Smooth muscle cell (in vitro differentiated cells): ENCODE data around the gene GOLGA2. TPM values are rescaled to one million over a fixed set of nuclear protein-coding genes. Genes with fewer than 3 reads are reported as not detected.

ENCODE experiments used
- DNase-seq: peaks from one replicate; lab custom pipeline; 2025; ENCODE audit not compliant: unreplicated experiment; lab: John Stamatoyannopoulos, UW
- H2AFZ ChIP-seq: fragments of 200-600 bp; sonication (generic); 2 replicates; pipeline ENCODE4 v1.6.0; 2016; ENCODE audit warnings: antibody characterized with exemption, low read depth, mild to moderate bottlenecking
- H3F3A ChIP-seq: fragments of 200-600 bp; sonication (generic); 2 replicates; pipeline ENCODE4 v1.6.0; 2017; ENCODE audit warnings: antibody characterized with exemption, low read depth
- H3K27ac ChIP-seq: fragments of 200-600 bp; sonication (generic); 2 replicates; pipeline ENCODE4 v1.5.1; 2016; ENCODE audit warnings: low read depth, mild to moderate bottlenecking
- H3K27me3 ChIP-seq: fragments of 200-600 bp; sonication (generic); 2 replicates; pipeline ENCODE4 v1.6.1; 2016; ENCODE audit warnings: low read depth, mild to moderate bottlenecking
- H3K36me3 ChIP-seq: fragments of 200-600 bp; sonication (generic); 2 replicates; pipeline ENCODE4 v1.5.1; 2016; ENCODE audit warnings: low read depth
- H3K4me1 ChIP-seq: fragments of 200-600 bp; sonication (generic); 2 replicates; pipeline ENCODE4 v1.5.1; 2016; ENCODE audit warnings: low read depth
- H3K4me2 ChIP-seq: fragments of 200-600 bp; sonication (generic); 2 replicates; pipeline ENCODE4 v1.6.0; 2016; ENCODE audit warnings: mild to moderate bottlenecking
- H3K4me3 ChIP-seq: fragments of 200-600 bp; sonication (generic); 2 replicates; pipeline ENCODE4 v1.5.1; 2016; ENCODE audit warnings: mild to moderate bottlenecking
- H3K79me2 ChIP-seq: fragments of 200-600 bp; sonication (generic); 2 replicates; pipeline ENCODE4 v1.6.0; 2016; ENCODE audit warnings: low read depth, mild to moderate bottlenecking
- H3K9ac ChIP-seq: fragments of 200-600 bp; sonication (generic); 2 replicates; pipeline ENCODE4 v1.6.0; 2016; ENCODE audit warnings: low read depth
- H3K9me3 ChIP-seq: fragments of 200-600 bp; sonication (generic); replicated peaks from 2 replicates; pipeline ENCODE4 v1.5.1; 2016; ENCODE audit warnings: low read depth
- H4K20me1 ChIP-seq: fragments of 200-600 bp; sonication (generic); 2 replicates; pipeline ENCODE4 v1.6.0; 2016; ENCODE audit warnings: low read depth
- CTCF ChIP-seq: fragments of 200-600 bp; sonication (generic); IDR thresholded peaks from 2 replicates; pipeline ENCODE4 v1.5.1; 2017; ENCODE audit warnings: borderline replicate concordance, mild to moderate bottlenecking, antibody characterized with exemption; ENCODE audit not compliant: insufficient read depth, poor library complexity, severe bottlenecking
- WGBS: methylation state at CpG from one replicate; pipeline ENCODE4 v1.1.7; 2016; ENCODE audit warnings: low lambda C conversion rate; 5-methylcytosine and 5-hydroxymethylcytosine counted together
- polyA plus RNA-seq: library from polyadenylated mRNA; unstranded; fragments of >200 nt; fragmentation: Nextera tagmentation; extraction: Ambion mirVana; gene quantifications from 2 replicates; pipeline ENCODE4 v1.2.1, GENCODE V29; 2016
- total RNA-seq: library from RNA; depleted of rRNA; stranded (reverse); fragments of >200 nt; gene quantifications from 2 replicates; pipeline ENCODE4 v1.2.3, GENCODE V29; 2014

Gene GOLGA2
- total and polyA plus RNA-seq, 2 experiments from 2014 or later, result 55.4 to 101 TPM

- no peak for TF ChIP-seq CTCF
- H3K4me1 ChIP-seq, result peaks cover 6% of the 10 kb centered on the region
- no peaks in the 10 kb centered on the region for H3K27me3 ChIP-seq
- no peak overlapping the region for H3K9ac ChIP-seq
- no peak overlapping the region for H3K27ac ChIP-seq
- no peak overlapping the region for H3K4me2 ChIP-seq
- no peak overlapping the region for H3K4me3 ChIP-seq
- H4K20me1 ChIP-seq, result peaks cover 17% of the 10 kb centered on the region
- H3K79me2 ChIP-seq, result no peaks in the 10 kb centered on the region
- H3F3A ChIP-seq, result peaks cover under 1% of the 10 kb centered on the region
- DNase-seq, result no peak
- 95% methylated on average over 12 of the region's 12 CpGs for WGBS
- H2AFZ ChIP-seq, result no peak overlapping the region
- no peaks in the 10 kb centered on the region for H3K9me3 ChIP-seq
- no peaks in the 10 kb centered on the region for H3K36me3 ChIP-seq
Observed at GRCh38 chr9:128213746-128214497, 61.9 kb downstream of the GOLGA2 start.

- no peak overlapping the region for H2AFZ ChIP-seq
- DNase-seq, result no peak
- no peak overlapping the region for H3K4me2 ChIP-seq
Observed at GRCh38 chr9:128211981-128212281, 63.9 kb downstream of the GOLGA2 start.

GRCh38 chr9:128211186-128211980, 64.4 kb downstream of the GOLGA2 start:
- Histone ChIP-seq H3K4me1 (no peaks in the 10 kb centered on the region), H3F3A (no peaks in the 10 kb centered on the region), H3K79me2 (no peaks in the 10 kb centered on the region), H3K27ac (no peak overlapping the region), H3K36me3 (no peaks in the 10 kb centered on the region), H3K4me2 (no peak overlapping the region), H3K9ac (no peak overlapping the region), H3K9me3 (no peaks in the 10 kb centered on the region), H4K20me1 (peaks cover 23% of the 10 kb centered on the region), H3K4me3 (no peak overlapping the region), H3K27me3 (no peaks in the 10 kb centered on the region), H2AFZ (no peak overlapping the region)
- no peak for DNase-seq
- WGBS, result 88% methylated on average over 12 of the region's 12 CpGs
- no peak for TF ChIP-seq CTCF

More at GRCh38 chr9:128211981-128212281, 63.9 kb downstream of the GOLGA2 start:
- Histone ChIP-seq H3F3A (no peaks in the 10 kb centered on the region), H3K27me3 (no peaks in the 10 kb centered on the region), H3K79me2 (no peaks in the 10 kb centered on the region), H3K9me3 (no peaks in the 10 kb centered on the region), H3K4me3 (no peak overlapping the region), H3K27ac (no peak overlapping the region), H3K9ac (no peak overlapping the region), H3K4me1 (no peaks in the 10 kb centered on the region), H3K36me3 (no peaks in the 10 kb centered on the region), H4K20me1 (peaks cover 23% of the 10 kb centered on the region)
- no peak for TF ChIP-seq CTCF
- WGBS, result 97% methylated on average over 2 of the region's 2 CpGs
